Prostate gland (tissue), 2 donors: ENCODE data around the gene MBLAC1. TPM values are rescaled to one million over a fixed set of nuclear protein-coding genes. Genes with fewer than 3 reads are reported as not detected.

Experiments used
- DNase-seq: peaks from one replicate; pipeline ENCODE4 v3.0.0-alpha.2; 2019; ENCODE audit warnings: low spot score
- H3K27ac ChIP-seq, 2 donors: fragments of 200-600 bp; sonication (generic); 2 replicates each; pipeline ENCODE4 v1.5.1; 2017 to 2019
- H3K27me3 ChIP-seq: fragments of 200-600 bp; sonication (generic); replicated peaks from 2 replicates; pipeline ENCODE4 v1.5.1; 2019; ENCODE audit not compliant: insufficient read depth
- H3K36me3 ChIP-seq, 2 donors: fragments of 200-600 bp; sonication (generic); 1 replicate in 1 of 2; 2 replicates in 1 of 2; pipeline versions ENCODE4 v1.5.1 to v1.8.1; 2017 to 2019
- H3K4me1 ChIP-seq: fragments of 200-600 bp; sonication (generic); replicated peaks from 2 replicates; pipeline ENCODE4 v1.5.1; 2019
- H3K4me3 ChIP-seq, 2 donors: fragments of 200-600 bp; sonication (generic); 2 replicates each; pipeline ENCODE4 v1.5.1; 2017 to 2019
- H3K9me3 ChIP-seq: fragments of 200-600 bp; sonication (generic); 2 replicates; pipeline ENCODE4 v1.5.1; 2017
- CTCF ChIP-seq, 4 experiments: fragments of 200-600 bp in 2 of 4; fragments of 450-650 bp in 2 of 4; sonication (generic) in 2 of 4; IDR thresholded peaks; 1 replicate in 3 of 4; 2 replicates in 1 of 4; pipeline ENCODE4 v1.5.1; 2016 to 2019; ENCODE audit warnings: antibody characterized with exemption in 4 of 4, mild to moderate bottlenecking in 2 of 4, moderate library complexity in 2 of 4
- POLR2A ChIP-seq: fragments of 450-650 bp; IDR thresholded peaks from one replicate; pipeline ENCODE4 v1.6.1; 2016; ENCODE audit warnings: antibody characterized with exemption, mild to moderate bottlenecking
- POLR2AphosphoS5 ChIP-seq: sonication (generic); formaldehyde crosslinking; IDR thresholded peaks from one replicate; pipeline ENCODE4 v1.6.1; 2017; ENCODE audit warnings: antibody characterized with exemption
- WGBS: methylation state at CpG from one replicate; pipeline ENCODE4 v1.1.5; 2018; 5-methylcytosine and 5-hydroxymethylcytosine counted together
- intact Hi-C: fragments of 100-400 bp; cut with DNase I; formaldehyde crosslinking; loops from one replicate; pipeline ENCODE4 v1.14.2; 2022
- microRNA counts, 2 donors: library from miRNA; unstranded; fragments of <30 nt; microRNA quantifications; one replicate each; lab custom pipeline; 2016 to 2017
- microRNA-seq: library from miRNA; unstranded; fragments of <30 nt; microRNA quantifications from one replicate; pipeline ENCODE4, GENCODE V29; 2016
- small RNA-seq, 2 donors: library from RNA; depleted of rRNA; stranded (forward); fragments of <200 nt; gene quantifications; one replicate each; pipeline ENCODE3, GENCODE V24; 2016
- total RNA-seq, 2 donors: library from RNA; depleted of rRNA; stranded (reverse); fragments of >200 nt; gene quantifications; one replicate each; pipeline ENCODE4 v1.1.0, GENCODE V29; 2016

The MBLAC1 gene
- total RNA-seq, 2 donors from 2014 or later, result 4.4 to 6.1 TPM

GRCh38 chr7:100175296-100175935, 48.6 kb downstream of the MBLAC1 start:
- H3K27me3 ChIP-seq, result no peaks in the 10 kb centered on the region
- H3K27ac ChIP-seq, result no peak overlapping the region
- 93% methylated on average over 14 of the region's 14 CpGs for WGBS
- no peaks in the 10 kb centered on the region for H3K4me1 ChIP-seq
- no peak for TF ChIP-seq CTCF (IDR thresholded peaks at IDR 0.05)
- TF ChIP-seq POLR2A, result no peak
- no peak for TF ChIP-seq POLR2AphosphoS5
- intact Hi-C loops, result no loop called here
- no peak for DNase-seq
- no peaks in the 10 kb centered on the region for H3K36me3 ChIP-seq
- no peaks in the 10 kb centered on the region for H3K9me3 ChIP-seq
- no peak overlapping the region for H3K4me3 ChIP-seq

GRCh38 chr7:100176096-100177044, 49.6 kb downstream of the MBLAC1 start:
- Histone ChIP-seq H3K27me3 (no peaks in the 10 kb centered on the region), H3K9me3 (no peaks in the 10 kb centered on the region), H3K27ac (no peak overlapping the region), H3K4me3 (peak overlapping the region; percentile 20), H3K4me1 (no peaks in the 10 kb centered on the region), H3K36me3 (no peaks in the 10 kb centered on the region)
- TF ChIP-seq POLR2A (no peak), CTCF (IDR thresholded peaks at IDR 0.05) (no peak), POLR2AphosphoS5 (no peak)
- 52% methylated on average over 14 of the region's 14 CpGs for WGBS
- intact Hi-C loops, result no loop called here
- DNase-seq, result no peak

- Histone ChIP-seq H3K27me3 (no peaks in the 10 kb centered on the region), H3K27ac (no peak within 1 kb of the TSS), H3K36me3 (no peaks in the 10 kb centered on the region), H3K4me3 (peak within 1 kb of the TSS; percentile 20), H3K9me3 (no peaks in the 10 kb centered on the region), H3K4me1 (no peaks in the 10 kb centered on the region)
- peak; percentile 88 for DNase-seq
- no peak for TF ChIP-seq CTCF (IDR thresholded peaks at IDR 0.05)
- TF ChIP-seq POLR2A, result no peak
- peak; percentile 50 for TF ChIP-seq POLR2AphosphoS5
- intact Hi-C loops, result no loop called here
- WGBS, result 8% methylated on average over 77 of the region's 78 CpGs
Observed at GRCh38 chr7:100177045-100178001, 50.6 kb downstream of the MBLAC1 start, which contains the start of the genes GPC2 and STAG3. Gene GPC2, minus strand, starts transcription at chr7:100177381. Its CDS starts 182 bp downstream, at chr7:100177199. Gene STAG3, plus strand, starts transcription at chr7:100177918. Its CDS starts 2,639 bp downstream, at chr7:100180557.

MicroRNA genes within 50 kb of the gene (microRNA counts, 767-probe panel; counts per million panel counts)
- microRNA hsa-miR-106b-5p (lab: Ali Mortazavi, UCI) (2,367 to 2,749 counts per million in 2 donors), microRNA hsa-miR-25-3p (lab: Ali Mortazavi, UCI) (4,670 to 4,908 counts per million in 2 donors), microRNA hsa-miR-93-5p (lab: Ali Mortazavi, UCI) (4,179 to 4,430 counts per million in 2 donors)

Small RNAs within 50 kb of the gene (microRNA-seq; reads per million reads assigned to microRNA genes)
- gene MIR106B (562 reads per million, percentile 85 among the genes with 10 or more reads in this experiment), gene MIR25 (293 reads per million, percentile 80 among the genes with 10 or more reads in this experiment), gene MIR4658 (not detected), gene MIR93 (2,692 reads per million, percentile 92 among the genes with 10 or more reads in this experiment)

Small RNAs within 50 kb of the gene (small RNA-seq; reads per million reads assigned to genes)
- gene MIR106B (70.2 to 186 reads per million in 2 donors), gene MIR25 (1,508 to 1,619 reads per million in 2 donors), gene MIR93 (144 to 260 reads per million in 2 donors)

Other genes starting within 250 kb of the MBLAC1 start
- not detected for gene OR2AE1, start 249.9 kb upstream of the MBLAC1 start, total RNA-seq
- 10 to 100 TPM; 61.0 to 72.8 TPM for gene TRIM4, start 207.4 kb upstream of the MBLAC1 start, total RNA-seq
- gene GJC3, start 197.3 kb upstream of the MBLAC1 start, total RNA-seq, result 1 to 10 TPM; 1.2 to 3.2 TPM
- gene AZGP1, start 150.9 kb upstream of the MBLAC1 start, total RNA-seq, result 1,000 to 10,000 TPM; 1,167 to 4,716 TPM
- gene ZKSCAN1, start 111.4 kb upstream of the MBLAC1 start, total RNA-seq, result 10 to 100 TPM; 75.8 to 86.5 TPM
- 10 to 100 TPM; 24.6 to 38.0 TPM for gene ZSCAN21, start 77.2 kb upstream of the MBLAC1 start, total RNA-seq
- gene ZNF3, start 45.2 kb upstream of the MBLAC1 start, total RNA-seq, result 10 to 100 TPM; 20.5 to 21.4 TPM
- 10 to 100 TPM; 50.8 to 78.4 TPM for gene COPS6, start 38.0 kb upstream of the MBLAC1 start, total RNA-seq
- gene MCM7, start 25.6 kb upstream of the MBLAC1 start, total RNA-seq, result 10 to 100 TPM; 47.5 to 68.7 TPM
- gene AP4M1, start 25.3 kb upstream of the MBLAC1 start, total RNA-seq, result 10 to 100 TPM; 18.0 to 27.2 TPM
- gene TAF6, start 7.6 kb upstream of the MBLAC1 start, total RNA-seq, result 10 to 100 TPM; 68.3 to 79.8 TPM
- 10 to 100 TPM in 1 of 2 donors, 1 to 10 TPM in 1; 1.6 to 16.1 TPM for gene CNPY4, start 7.3 kb upstream of the MBLAC1 start, total RNA-seq
- gene LAMTOR4, start 22.0 kb downstream of the MBLAC1 start, total RNA-seq, result 100 to 1,000 TPM; 213 to 243 TPM
- gene TRAPPC14, start 31.8 kb downstream of the MBLAC1 start, total RNA-seq, result 10 to 100 TPM; 21.2 to 43.4 TPM
- gene GAL3ST4, start 41.6 kb downstream of the MBLAC1 start, total RNA-seq, result 10 to 100 TPM in 1 of 2 donors, 1 to 10 TPM in 1; 4.1 to 10.2 TPM
- gene GPC2, start 50.4 kb downstream of the MBLAC1 start, total RNA-seq, result 1 to 10 TPM; 1.7 to 2.8 TPM
- 10 to 100 TPM in 1 of 2 donors, 1 to 10 TPM in 1; 1.8 to 37.6 TPM for gene STAG3, start 51.0 kb downstream of the MBLAC1 start, total RNA-seq
- gene PVRIG, start 93.0 kb downstream of the MBLAC1 start, total RNA-seq, result not detected
- under 1 TPM in 1 of 2 donors, not detected in 1; 0.91 TPM for gene SPDYE3, start 180.7 kb downstream of the MBLAC1 start, total RNA-seq
- 100 to 1,000 TPM in 1 of 2 donors, 10 to 100 TPM in 1; 72.4 to 120 TPM for gene PILRB, start 231.2 kb downstream of the MBLAC1 start, total RNA-seq
- 10 to 100 TPM in 1 of 2 donors, 1 to 10 TPM in 1; 4.9 to 11.9 TPM for gene PILRA, start 246.5 kb downstream of the MBLAC1 start, total RNA-seq